Measurements from ENCODE around the gene CENPN. TPM values are rescaled to one million over a fixed set of nuclear protein-coding genes. Genes with fewer than 3 reads are reported as not detected.
A peak's percentile ranks its signal among the peaks of the same experiment; 100 is the strongest.

Gene CENPN
- total RNA-seq, 1 donor from 2014 or later = 13.0 TPM

DNA sequence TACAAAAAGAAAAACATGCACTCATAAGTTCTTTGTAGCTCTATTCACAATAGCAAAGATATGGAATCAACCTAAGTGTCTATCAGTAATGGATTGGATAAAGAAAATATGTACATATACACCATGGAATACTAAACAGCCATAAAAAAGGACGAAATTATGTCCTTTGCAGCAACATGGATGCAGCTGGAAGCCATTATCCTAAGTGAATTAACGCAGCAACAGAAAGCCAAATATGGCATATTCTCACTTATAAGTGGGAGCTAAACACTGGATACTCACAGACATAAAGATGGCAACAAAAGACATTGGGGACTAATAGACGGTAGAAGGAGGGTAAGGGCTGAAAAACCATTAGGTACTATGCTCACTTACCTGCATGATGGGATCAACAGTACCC is 6.1 kb upstream of the CENPN start:
- Histone ChIP-seq H3K4me3 (ENCODE audit: low read length in 3 of 3) (no peak overlapping the region), H3K9ac (ENCODE audit: low read depth in 1 of 3, low read length in 3 of 3) (no peak overlapping the region), H3K27me3 (ENCODE audit: control insufficient read depth in 3 of 3, insufficient read depth in 3 of 3, low read length in 3 of 3) (no peaks in the 10 kb centered on the region), H3K9me3 (ENCODE audit: control insufficient read depth in 3 of 3, low read length in 3 of 3) (no peaks in the 10 kb centered on the region), H3K4me1 (ENCODE audit: control insufficient read depth in 3 of 3, insufficient read depth in 3 of 3, low read length in 3 of 3) (peaks cover 10 to 21% (median 11%) of the 10 kb centered on the region in 3 donors), H3K36me3 (ENCODE audit: control insufficient read depth in 3 of 3, insufficient read depth in 3 of 3, low read length in 3 of 3) (no peaks in the 10 kb centered on the region), H3K27ac (ENCODE audit: low read depth, low read length) (no peak overlapping the region)

DNA sequence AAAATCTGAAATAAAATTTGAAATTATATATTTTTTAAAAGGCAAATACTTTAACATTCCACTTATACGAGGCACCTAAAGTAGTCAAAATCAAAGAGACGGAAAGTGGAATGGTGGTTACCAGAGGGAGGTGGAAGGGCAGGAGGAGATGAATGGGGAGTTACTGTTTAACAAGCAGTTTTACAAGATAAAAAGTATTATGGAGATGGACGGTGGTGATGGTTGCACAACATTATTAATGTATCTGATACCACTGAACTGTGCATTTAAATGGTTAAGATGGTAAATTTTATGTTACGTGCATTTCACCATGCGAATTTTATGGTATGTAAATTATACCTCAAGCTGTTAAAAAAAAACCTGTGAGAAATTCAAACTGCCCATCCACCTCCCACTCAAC is 5.7 kb upstream of the CENPN start:
- no peak overlapping the region for H3K27ac ChIP-seq (ENCODE audit: low read depth, low read length)
- peaks cover 10 to 25% (median 15%) of the 10 kb centered on the region in 3 donors for H3K4me1 ChIP-seq (ENCODE audit: control insufficient read depth in 3 of 3, insufficient read depth in 3 of 3, low read length in 3 of 3)
- H3K9me3 ChIP-seq (ENCODE audit: control insufficient read depth in 3 of 3, low read length in 3 of 3) = no peaks in the 10 kb centered on the region

DNA sequence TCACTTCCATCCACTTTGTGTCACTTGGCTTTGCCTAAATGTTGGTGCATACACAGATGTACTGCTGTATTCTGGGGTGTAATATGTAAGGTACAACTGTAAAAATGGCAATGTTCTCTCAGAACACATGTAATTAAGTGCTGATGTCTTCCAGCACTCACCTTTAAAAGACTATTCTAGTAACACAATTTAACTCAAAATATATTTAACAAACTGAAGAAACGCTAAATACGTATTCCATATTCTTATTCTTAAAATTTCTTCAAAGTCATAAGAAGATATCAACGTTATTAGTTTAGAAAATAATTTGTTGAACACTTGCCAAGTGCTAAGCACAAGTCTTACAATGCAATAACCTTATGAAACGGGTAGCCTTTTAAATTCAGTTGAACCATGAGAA is 4.0 kb upstream of the CENPN start:
- H3K9ac ChIP-seq (ENCODE audit: low read depth in 1 of 3, low read length in 3 of 3) = no peak overlapping the region
- H3K27me3 ChIP-seq (ENCODE audit: control insufficient read depth in 3 of 3, insufficient read depth in 3 of 3, low read length in 3 of 3) = no peaks in the 10 kb centered on the region
- H3K4me3 ChIP-seq (ENCODE audit: low read length in 3 of 3) = no peak overlapping the region
- H3K27ac ChIP-seq (ENCODE audit: low read depth, low read length) = peak overlapping the region; percentile 48
- peaks cover 15 to 23% (median 21%) of the 10 kb centered on the region in 3 donors for H3K4me1 ChIP-seq (ENCODE audit: control insufficient read depth in 3 of 3, insufficient read depth in 3 of 3, low read length in 3 of 3)
- no peaks in the 10 kb centered on the region for H3K9me3 ChIP-seq (ENCODE audit: control insufficient read depth in 3 of 3, low read length in 3 of 3)
- no peaks in the 10 kb centered on the region for H3K36me3 ChIP-seq (ENCODE audit: control insufficient read depth in 3 of 3, insufficient read depth in 3 of 3, low read length in 3 of 3)

More for the DNA sequence above, 5.7 kb upstream of the CENPN start:
- no peak overlapping the region for H3K9ac ChIP-seq (ENCODE audit: low read depth in 1 of 3, low read length in 3 of 3)
- H3K36me3 ChIP-seq (ENCODE audit: control insufficient read depth in 3 of 3, insufficient read depth in 3 of 3, low read length in 3 of 3) = no peaks in the 10 kb centered on the region
- H3K4me3 ChIP-seq (ENCODE audit: low read length in 3 of 3) = no peak overlapping the region
- no peaks in the 10 kb centered on the region for H3K27me3 ChIP-seq (ENCODE audit: control insufficient read depth in 3 of 3, insufficient read depth in 3 of 3, low read length in 3 of 3)

DNA sequence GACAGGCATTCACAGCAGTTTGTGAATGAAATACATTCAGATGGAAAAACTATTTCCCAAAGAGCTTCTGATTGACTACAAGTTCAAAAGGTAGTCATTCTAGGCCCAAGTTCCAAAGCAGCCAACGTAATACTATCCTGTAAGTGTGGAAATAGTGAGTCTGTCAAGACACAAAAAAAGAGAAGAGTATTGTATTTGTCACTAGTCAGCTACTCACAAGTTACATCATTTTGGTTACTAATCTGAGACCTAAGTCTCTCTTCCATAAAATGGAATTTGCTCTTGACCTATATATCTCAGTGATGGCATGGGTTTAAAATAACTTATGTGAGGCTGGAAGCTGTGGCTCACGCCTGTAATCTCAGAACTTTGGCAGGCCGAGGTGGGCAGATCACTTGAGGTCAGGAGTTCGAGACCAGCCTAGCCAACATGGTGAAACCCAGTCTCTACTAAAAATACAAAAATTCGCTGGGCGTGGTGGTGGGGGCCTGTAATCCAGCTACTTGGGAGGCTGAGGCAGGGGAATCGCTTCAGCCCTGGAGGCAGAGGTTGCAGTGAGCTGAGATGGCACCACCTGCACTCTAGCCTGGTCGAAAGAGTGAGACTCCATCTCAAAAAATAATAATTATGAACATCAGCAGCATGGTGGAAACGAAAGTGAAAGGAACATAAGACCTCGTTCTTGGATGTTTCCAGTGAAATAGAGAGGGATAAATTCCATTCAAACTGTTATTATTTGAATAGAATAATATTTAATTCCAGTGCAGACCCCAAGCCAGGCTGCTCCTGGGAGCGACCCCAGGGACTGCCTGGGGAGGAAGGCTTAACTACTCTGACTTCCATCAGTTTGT is 3.2 kb upstream of the CENPN start:
- Histone ChIP-seq H3K27me3 (ENCODE audit: control insufficient read depth in 3 of 3, insufficient read depth in 3 of 3, low read length in 3 of 3) (no peaks in the 10 kb centered on the region), H3K4me1 (ENCODE audit: control insufficient read depth in 3 of 3, insufficient read depth in 3 of 3, low read length in 3 of 3) (peaks cover 15 to 23% (median 21%) of the 10 kb centered on the region in 3 donors), H3K9ac (ENCODE audit: low read depth in 1 of 3, low read length in 3 of 3) (no peak overlapping the region), H3K9me3 (ENCODE audit: control insufficient read depth in 3 of 3, low read length in 3 of 3) (no peaks in the 10 kb centered on the region), H3K27ac (ENCODE audit: low read depth, low read length) (peak overlapping the region; percentile 48), H3K36me3 (ENCODE audit: control insufficient read depth in 3 of 3, insufficient read depth in 3 of 3, low read length in 3 of 3) (no peaks in the 10 kb centered on the region), H3K4me3 (ENCODE audit: low read length in 3 of 3) (peak overlapping the region in 1 of 3 donors; percentile 38)

DNA sequence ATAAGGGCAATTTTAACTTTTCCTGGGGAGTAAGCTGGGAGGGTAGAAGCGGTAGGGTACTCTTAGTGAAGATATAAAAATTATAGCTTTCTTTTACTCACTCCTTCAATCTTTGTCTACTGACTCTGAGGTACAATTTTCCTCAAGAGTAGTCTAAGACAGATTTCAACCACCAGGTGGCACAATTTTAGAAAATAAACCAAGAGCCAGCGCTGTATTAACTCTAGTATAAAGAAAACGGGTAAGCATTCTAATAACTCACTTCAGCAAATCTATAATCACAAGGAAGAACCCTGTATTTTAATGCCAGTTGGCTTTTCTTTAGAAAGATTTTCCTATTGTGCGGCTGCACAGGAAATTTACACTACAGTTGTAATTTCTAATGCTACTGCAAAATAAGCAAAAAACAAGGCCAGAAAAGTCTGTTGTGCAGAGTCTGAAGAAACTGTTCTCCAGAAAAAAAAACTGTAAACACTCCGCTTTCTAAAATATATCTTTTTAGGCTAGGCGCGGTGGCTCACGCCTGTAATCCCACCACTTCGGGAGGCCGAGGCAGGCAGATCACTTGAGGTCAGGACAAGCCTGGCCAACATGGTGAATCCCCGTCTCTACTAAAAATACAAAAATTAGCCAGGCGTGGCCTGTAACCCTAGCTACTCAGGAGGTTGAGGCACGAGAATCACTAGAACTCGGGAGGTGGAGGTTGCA is 2.2 kb upstream of the CENPN start:
- Histone ChIP-seq H3K27me3 (ENCODE audit: control insufficient read depth in 3 of 3, insufficient read depth in 3 of 3, low read length in 3 of 3) (no peaks in the 10 kb centered on the region), H3K9me3 (ENCODE audit: control insufficient read depth in 3 of 3, low read length in 3 of 3) (no peaks in the 10 kb centered on the region), H3K9ac (ENCODE audit: low read depth in 1 of 3, low read length in 3 of 3) (no peak overlapping the region), H3K27ac (ENCODE audit: low read depth, low read length) (peak overlapping the region; percentile 48), H3K4me1 (ENCODE audit: control insufficient read depth in 3 of 3, insufficient read depth in 3 of 3, low read length in 3 of 3) (peaks cover 15 to 23% (median 21%) of the 10 kb centered on the region in 3 donors), H3K4me3 (ENCODE audit: low read length in 3 of 3) (peak overlapping the region in 1 of 3 donors; percentile 38), H3K36me3 (ENCODE audit: control insufficient read depth in 3 of 3, insufficient read depth in 3 of 3, low read length in 3 of 3) (no peaks in the 10 kb centered on the region)

DNA sequence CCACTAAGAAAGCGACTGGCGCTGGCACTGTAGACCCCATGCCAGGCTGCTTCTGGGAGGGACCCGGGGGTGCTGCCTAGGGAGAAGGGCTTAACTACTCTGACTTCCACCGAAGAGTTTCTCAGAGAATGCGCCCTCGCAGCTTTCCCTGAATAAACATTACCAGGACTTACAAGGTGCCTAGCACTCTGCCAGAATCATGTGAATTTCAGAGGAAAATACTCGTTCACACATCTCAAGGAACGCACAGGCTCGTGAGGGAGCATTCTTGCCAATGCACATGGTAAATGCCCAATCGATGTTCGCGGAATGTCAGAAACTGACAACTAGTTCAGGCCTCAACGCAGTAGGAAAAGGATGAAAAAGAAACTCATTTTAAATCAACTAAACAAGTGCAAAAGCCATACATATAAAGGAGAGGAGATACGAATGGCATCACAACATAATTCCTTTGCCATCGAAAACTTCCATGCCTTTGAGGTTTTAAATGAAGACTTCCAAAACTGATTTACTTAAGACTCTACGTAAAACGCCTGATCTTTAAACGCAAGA is 1.3 kb upstream of the CENPN start:
- Histone ChIP-seq H3K4me1 (ENCODE audit: control insufficient read depth in 3 of 3, insufficient read depth in 3 of 3, low read length in 3 of 3) (peaks cover 15 to 23% (median 21%) of the 10 kb centered on the region in 3 donors), H3K4me3 (ENCODE audit: low read length in 3 of 3) (peak overlapping the region; percentile 80 to 96 (median 81)), H3K27me3 (ENCODE audit: control insufficient read depth in 3 of 3, insufficient read depth in 3 of 3, low read length in 3 of 3) (no peaks in the 10 kb centered on the region), H3K27ac (ENCODE audit: low read depth, low read length) (peak overlapping the region; percentile 98), H3K36me3 (ENCODE audit: control insufficient read depth in 3 of 3, insufficient read depth in 3 of 3, low read length in 3 of 3) (no peaks in the 10 kb centered on the region), H3K9ac (ENCODE audit: low read depth in 1 of 3, low read length in 3 of 3) (peak overlapping the region; percentile 86 to 100 (median 98)), H3K9me3 (ENCODE audit: control insufficient read depth in 3 of 3, low read length in 3 of 3) (no peaks in the 10 kb centered on the region)

DNA sequence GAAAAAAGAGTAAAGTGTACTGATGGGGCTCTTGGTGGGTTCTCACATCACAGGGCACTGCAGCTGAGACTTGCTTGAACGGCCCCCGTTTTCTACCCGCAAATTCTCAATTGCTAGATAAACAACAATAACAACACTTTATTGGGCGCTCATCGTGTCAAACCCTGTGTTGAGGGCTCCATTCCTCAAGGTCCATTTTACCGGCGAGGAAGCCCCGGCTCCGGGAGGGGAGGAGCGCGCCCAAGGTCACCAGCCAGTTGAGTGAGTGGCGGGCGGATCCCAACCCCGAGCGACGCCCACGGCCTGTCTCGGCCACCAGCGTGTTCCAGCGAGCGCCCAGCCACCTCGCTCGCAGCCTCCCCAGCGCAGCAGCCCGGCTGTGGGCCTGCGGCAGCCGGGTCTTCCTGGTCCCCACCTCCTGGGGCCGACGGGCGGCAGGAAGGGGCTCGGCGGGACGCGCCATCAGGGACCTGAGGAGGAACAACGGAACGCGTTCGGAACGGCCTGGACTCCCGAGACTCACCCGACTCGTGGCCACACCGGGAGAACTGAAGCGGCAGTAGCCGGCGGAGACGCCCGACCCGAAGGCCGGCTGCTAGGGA is 702 bp upstream of the CENPN start:
- peak overlapping the region; percentile 86 to 100 (median 98) for H3K9ac ChIP-seq (ENCODE audit: low read depth in 1 of 3, low read length in 3 of 3)
- H3K27me3 ChIP-seq (ENCODE audit: control insufficient read depth in 3 of 3, insufficient read depth in 3 of 3, low read length in 3 of 3) = no peaks in the 10 kb centered on the region
- peak overlapping the region; percentile 80 to 96 (median 81) for H3K4me3 ChIP-seq (ENCODE audit: low read length in 3 of 3)
- H3K27ac ChIP-seq (ENCODE audit: low read depth, low read length) = peak overlapping the region; percentile 98
- H3K9me3 ChIP-seq (ENCODE audit: control insufficient read depth in 3 of 3, low read length in 3 of 3) = no peaks in the 10 kb centered on the region
- no peaks in the 10 kb centered on the region for H3K36me3 ChIP-seq (ENCODE audit: control insufficient read depth in 3 of 3, insufficient read depth in 3 of 3, low read length in 3 of 3)
- H3K4me1 ChIP-seq (ENCODE audit: control insufficient read depth in 3 of 3, insufficient read depth in 3 of 3, low read length in 3 of 3) = peaks cover 15 to 23% (median 21%) of the 10 kb centered on the region in 3 donors

DNA sequence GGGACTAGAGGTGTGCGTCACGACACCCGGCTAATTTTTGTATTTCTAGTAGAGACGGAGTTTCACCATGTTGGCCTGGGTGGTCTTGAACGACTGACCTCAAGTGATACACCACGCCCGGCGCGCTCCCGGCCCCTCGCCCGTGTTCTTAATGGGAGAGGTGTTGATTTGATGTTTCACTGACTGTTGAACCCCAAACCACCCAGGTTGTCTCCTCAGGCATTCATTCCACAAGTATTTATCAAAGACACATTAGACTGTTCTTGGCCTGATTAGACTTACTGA is 1.4 kb downstream of the CENPN start:
- Histone ChIP-seq H3K36me3 (ENCODE audit: control insufficient read depth in 3 of 3, insufficient read depth in 3 of 3, low read length in 3 of 3) (peaks cover 0 to 4% (median 0%) of the 10 kb centered on the region in 3 donors), H3K27me3 (ENCODE audit: control insufficient read depth in 3 of 3, insufficient read depth in 3 of 3, low read length in 3 of 3) (no peaks in the 10 kb centered on the region), H3K27ac (ENCODE audit: low read depth, low read length) (no peak overlapping the region), H3K4me1 (ENCODE audit: control insufficient read depth in 3 of 3, insufficient read depth in 3 of 3, low read length in 3 of 3) (peaks cover 15 to 21% (median 18%) of the 10 kb centered on the region in 3 donors), H3K4me3 (ENCODE audit: low read length in 3 of 3) (no peak overlapping the region), H3K9ac (ENCODE audit: low read depth in 1 of 3, low read length in 3 of 3) (no peak overlapping the region), H3K9me3 (ENCODE audit: control insufficient read depth in 3 of 3, low read length in 3 of 3) (no peaks in the 10 kb centered on the region)

DNA sequence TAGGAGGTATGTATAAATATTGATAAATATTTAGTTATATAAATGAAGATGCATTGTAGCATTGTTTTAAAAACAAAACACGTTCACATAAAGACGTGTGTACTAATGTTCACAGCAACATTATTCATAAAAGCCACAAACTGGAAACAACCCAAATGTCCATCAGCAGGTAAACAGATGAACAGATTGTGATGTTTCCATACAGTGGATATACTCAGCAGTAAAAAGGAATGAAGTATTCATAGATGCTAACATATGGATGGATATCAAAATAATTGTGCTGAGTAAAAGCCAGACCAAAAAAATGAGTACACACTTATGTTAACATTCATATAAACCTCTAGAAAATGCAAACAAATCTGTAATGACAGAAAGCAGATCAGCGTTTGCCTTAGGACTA is 6.0 kb downstream of the CENPN start:
- Histone ChIP-seq H3K4me3 (ENCODE audit: low read length in 3 of 3) (no peak overlapping the region), H3K9ac (ENCODE audit: low read depth in 1 of 3, low read length in 3 of 3) (no peak overlapping the region), H3K9me3 (ENCODE audit: control insufficient read depth in 3 of 3, low read length in 3 of 3) (no peaks in the 10 kb centered on the region), H3K4me1 (ENCODE audit: control insufficient read depth in 3 of 3, insufficient read depth in 3 of 3, low read length in 3 of 3) (peaks cover 0 to under 1% (median 0%) of the 10 kb centered on the region in 3 donors), H3K27ac (ENCODE audit: low read depth, low read length) (no peak overlapping the region), H3K36me3 (ENCODE audit: control insufficient read depth in 3 of 3, insufficient read depth in 3 of 3, low read length in 3 of 3) (peaks cover 0 to 5% (median 2%) of the 10 kb centered on the region in 3 donors), H3K27me3 (ENCODE audit: control insufficient read depth in 3 of 3, insufficient read depth in 3 of 3, low read length in 3 of 3) (no peaks in the 10 kb centered on the region)
